ENCODE measurements around the gene CACNA1D. TPM values are rescaled to one million over a fixed set of nuclear protein-coding genes. Genes with fewer than 3 reads are reported as not detected.

CACNA1D gene
- total and polyA plus RNA-seq, 2 donors (not counting 1 experiment from before 2014, with no cell fraction given): 0.17 to 0.37 TPM

DNA sequence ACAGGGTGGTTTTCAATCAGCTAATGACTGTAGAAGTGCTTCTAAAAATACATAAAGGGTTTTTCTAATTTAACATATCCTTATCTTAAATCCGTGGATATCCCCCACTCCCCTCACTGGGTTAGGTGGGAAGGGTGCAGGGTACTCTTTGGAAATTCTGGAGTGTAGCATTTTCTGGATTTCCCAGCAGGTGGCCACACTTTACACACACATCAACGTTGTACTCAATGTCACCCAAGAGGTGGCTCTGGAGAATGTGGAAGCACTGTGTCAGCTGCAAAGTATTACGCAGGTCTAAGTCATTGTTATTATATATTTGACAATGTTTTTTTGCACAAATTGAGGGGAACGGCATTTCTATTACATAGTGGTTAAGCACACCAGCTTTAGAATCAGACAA, 183.0 kb downstream of the CACNA1D start:
- TF ChIP-seq CTCF (conservative IDR thresholded peaks at IDR 0.05 in 1 of 2, IDR thresholded peaks at IDR 0.05 in 1 of 2; ENCODE audit: low read depth in 1 of 2, low read length in 2 of 2): no peak
- TF ChIP-seq EZH2 (IDR thresholded peaks at IDR 0.05; ENCODE audit: low read length, missing control alignments): no peak
- H3K27me3 ChIP-seq (ENCODE audit: control insufficient read depth, insufficient read depth, low read length): peaks cover 4% of the 10 kb centered on the region
- DNase-seq (ENCODE audit: low read depth in 2 of 2): no peak
- no peak overlapping the region for H3K4me2 ChIP-seq (ENCODE audit: extremely low read depth, insufficient read depth, low read length)
- no peaks in the 10 kb centered on the region for H3K9me3 ChIP-seq (ENCODE audit: control insufficient read depth, insufficient read depth, low read depth, low read length)
- no peak overlapping the region for H3K27ac ChIP-seq (ENCODE audit: insufficient read depth, low read length)
- H3K36me3 ChIP-seq (ENCODE audit: control insufficient read depth, insufficient read depth, low read length): no peaks in the 10 kb centered on the region
- H4K20me1 ChIP-seq (ENCODE audit: control insufficient read depth, extremely low read depth, insufficient read depth, low read length): no peaks in the 10 kb centered on the region
- H3K4me1 ChIP-seq (ENCODE audit: control insufficient read depth, extremely low read depth, insufficient read depth, low read length): no peaks in the 10 kb centered on the region
- H3K4me3 ChIP-seq (replicated peaks in 1 of 4; ENCODE audit: control extremely low read depth in 1 of 4, insufficient read depth in 1 of 4, low read depth in 3 of 4, low read length in 4 of 4): no peak overlapping the region
- H3K79me2 ChIP-seq (ENCODE audit: control insufficient read depth, insufficient read depth, low read length): no peaks in the 10 kb centered on the region
- no peak overlapping the region for H3K9ac ChIP-seq (ENCODE audit: insufficient read depth, low read length)
- no peak overlapping the region for H2AFZ ChIP-seq (ENCODE audit: low read length)

- Histone ChIP-seq H2AFZ (ENCODE audit: low read length) (no peak overlapping the region), H3K79me2 (ENCODE audit: control insufficient read depth, insufficient read depth, low read length) (no peaks in the 10 kb centered on the region), H4K20me1 (ENCODE audit: control insufficient read depth, extremely low read depth, insufficient read depth, low read length) (no peaks in the 10 kb centered on the region), H3K9ac (ENCODE audit: insufficient read depth, low read length) (no peak overlapping the region), H3K9me3 (ENCODE audit: control insufficient read depth, insufficient read depth, low read depth, low read length) (no peaks in the 10 kb centered on the region), H3K27me3 (ENCODE audit: control insufficient read depth, insufficient read depth, low read length) (no peaks in the 10 kb centered on the region), H3K36me3 (ENCODE audit: control insufficient read depth, insufficient read depth, low read length) (no peaks in the 10 kb centered on the region), H3K4me2 (ENCODE audit: extremely low read depth, insufficient read depth, low read length) (no peak overlapping the region), H3K27ac (ENCODE audit: insufficient read depth, low read length) (no peak overlapping the region), H3K4me1 (ENCODE audit: control insufficient read depth, extremely low read depth, insufficient read depth, low read length) (no peaks in the 10 kb centered on the region), H3K4me3 (replicated peaks in 1 of 4; ENCODE audit: control extremely low read depth in 1 of 4, insufficient read depth in 1 of 4, low read depth in 3 of 4, low read length in 4 of 4) (no peak overlapping the region)
- no peak for TF ChIP-seq CTCF (conservative IDR thresholded peaks at IDR 0.05 in 1 of 2, IDR thresholded peaks at IDR 0.05 in 1 of 2; ENCODE audit: low read depth in 1 of 2, low read length in 2 of 2)
- TF ChIP-seq EZH2 (IDR thresholded peaks at IDR 0.05; ENCODE audit: low read length, missing control alignments): no peak
- DNase-seq (ENCODE audit: low read depth in 2 of 2): peak; percentile 5 to 19
Observed at GRCh38 chr3:53680028-53680427, 185.6 kb downstream of the CACNA1D start.

DNA sequence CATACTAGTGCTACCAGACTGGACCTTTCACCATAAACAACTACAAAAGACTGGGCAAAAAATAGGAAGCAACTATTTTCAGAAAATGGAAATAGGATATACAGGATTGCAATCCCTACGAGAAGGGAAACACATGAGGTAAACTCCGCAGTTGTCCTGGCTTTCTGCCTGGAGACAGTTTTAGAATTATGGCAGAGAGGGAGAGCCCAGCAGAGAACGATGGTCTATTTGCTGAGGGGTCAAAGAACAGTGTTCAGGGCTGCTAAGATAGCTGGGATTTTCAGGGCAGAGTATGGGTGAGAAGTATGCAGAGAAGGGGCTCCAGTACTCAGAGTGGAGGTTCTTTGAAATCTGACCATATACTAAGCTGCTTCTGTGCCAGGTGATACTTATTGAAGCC, 188.4 kb downstream of the CACNA1D start:
- TF ChIP-seq EZH2 (IDR thresholded peaks at IDR 0.05; ENCODE audit: low read length, missing control alignments): no peak
- no peak for TF ChIP-seq CTCF (conservative IDR thresholded peaks at IDR 0.05 in 1 of 2, IDR thresholded peaks at IDR 0.05 in 1 of 2; ENCODE audit: low read depth in 1 of 2, low read length in 2 of 2)
- Histone ChIP-seq H3K4me2 (ENCODE audit: extremely low read depth, insufficient read depth, low read length) (no peak overlapping the region), H3K27me3 (ENCODE audit: control insufficient read depth, insufficient read depth, low read length) (no peaks in the 10 kb centered on the region), H3K9ac (ENCODE audit: insufficient read depth, low read length) (no peak overlapping the region), H3K4me3 (replicated peaks in 1 of 4; ENCODE audit: control extremely low read depth in 1 of 4, insufficient read depth in 1 of 4, low read depth in 3 of 4, low read length in 4 of 4) (no peak overlapping the region), H3K79me2 (ENCODE audit: control insufficient read depth, insufficient read depth, low read length) (no peaks in the 10 kb centered on the region), H3K4me1 (ENCODE audit: control insufficient read depth, extremely low read depth, insufficient read depth, low read length) (no peaks in the 10 kb centered on the region), H3K27ac (ENCODE audit: insufficient read depth, low read length) (no peak overlapping the region), H3K9me3 (ENCODE audit: control insufficient read depth, insufficient read depth, low read depth, low read length) (no peaks in the 10 kb centered on the region), H3K36me3 (ENCODE audit: control insufficient read depth, insufficient read depth, low read length) (no peaks in the 10 kb centered on the region), H2AFZ (ENCODE audit: low read length) (no peak overlapping the region), H4K20me1 (ENCODE audit: control insufficient read depth, extremely low read depth, insufficient read depth, low read length) (no peaks in the 10 kb centered on the region)
- no peak for DNase-seq (ENCODE audit: low read depth in 2 of 2)
